KMS-11 (cell line): Measurements from ENCODE around the gene RAMP1.

Source experiments
- H2AFZ ChIP-seq: fragments of 200-600 bp; sonication (generic); 2 replicates; pipeline ENCODE4 v1.6.1; 2016; ENCODE audit warnings: antibody characterized with exemption, mixed run types, low read depth
- H3K27ac ChIP-seq: fragments of 200-600 bp; sonication (generic); 2 replicates; pipeline ENCODE4 v1.6.1; 2016; ENCODE audit warnings: mild to moderate bottlenecking, mixed run types
- H3K27me3 ChIP-seq: fragments of 200-600 bp; sonication (generic); 2 replicates; pipeline ENCODE4 v1.6.1; 2017; ENCODE audit warnings: mild to moderate bottlenecking, low read depth, mixed run types, moderate library complexity; ENCODE audit not compliant: insufficient read depth
- H3K36me3 ChIP-seq: fragments of 200-600 bp; sonication (generic); 2 replicates; pipeline ENCODE4 v1.6.1; 2017; ENCODE audit warnings: mild to moderate bottlenecking, mixed run types; ENCODE audit not compliant: insufficient read depth
- H3K4me1 ChIP-seq: fragments of 200-600 bp; sonication (generic); 2 replicates; pipeline ENCODE4 v1.6.1; 2016; ENCODE audit warnings: mild to moderate bottlenecking, low read depth, mixed run types; ENCODE audit not compliant: poor library complexity, severe bottlenecking
- H3K4me2 ChIP-seq: fragments of 200-600 bp; sonication (generic); 2 replicates; pipeline ENCODE4 v1.7.0; 2016; ENCODE audit warnings: mild to moderate bottlenecking, mixed run types
- H3K4me3 ChIP-seq: fragments of 200-600 bp; sonication (generic); IDR thresholded peaks from 2 replicates; pipeline ENCODE4 v1.6.1; 2017; ENCODE audit warnings: low read depth, low read length, mixed read lengths; ENCODE audit not compliant: insufficient read depth
- H3K79me2 ChIP-seq: fragments of 200-600 bp; sonication (generic); 2 replicates; pipeline ENCODE4 v1.6.1; 2016; ENCODE audit warnings: low read depth, mixed run types; ENCODE audit not compliant: insufficient read depth
- H3K9ac ChIP-seq: fragments of 200-600 bp; sonication (generic); 2 replicates; pipeline ENCODE4 v1.6.1; 2016; ENCODE audit warnings: mild to moderate bottlenecking, mixed run types
- H4K20me1 ChIP-seq: fragments of 200-600 bp; sonication (generic); 2 replicates; pipeline ENCODE4 v1.6.1; 2016; ENCODE audit warnings: mild to moderate bottlenecking, mixed run types; ENCODE audit not compliant: insufficient read depth
- CTCF ChIP-seq: fragments of 200-600 bp; sonication (generic); conservative IDR thresholded peaks from 2 replicates; pipeline ENCODE4 v1.6.1; 2017; ENCODE audit warnings: low read depth, mild to moderate bottlenecking, antibody characterized with exemption, low read length, moderate library complexity, mixed read lengths

Gene RAMP1

GRCh38 chr2:237859082-237859433 lies 365 bp upstream of the RAMP1 start:
- no peak overlapping the region for H3K9ac ChIP-seq
- H3K4me2 ChIP-seq, result no peak overlapping the region
- peaks cover 6% of the 10 kb centered on the region for H3K4me1 ChIP-seq
- H3K27me3 ChIP-seq, result no peaks in the 10 kb centered on the region
- H4K20me1 ChIP-seq, result no peaks in the 10 kb centered on the region
- no peak for TF ChIP-seq CTCF
- H3K27ac ChIP-seq, result no peak overlapping the region
- no peak overlapping the region for H3K4me3 ChIP-seq
- H3K79me2 ChIP-seq, result no peaks in the 10 kb centered on the region
- no peak overlapping the region for H2AFZ ChIP-seq
- no peaks in the 10 kb centered on the region for H3K36me3 ChIP-seq

- Histone ChIP-seq H2AFZ (no peak overlapping the region), H3K27me3 (no peaks in the 10 kb centered on the region), H3K4me1 (peaks cover 6% of the 10 kb centered on the region), H3K4me3 (no peak overlapping the region), H3K79me2 (no peaks in the 10 kb centered on the region), H3K27ac (no peak overlapping the region), H3K36me3 (no peaks in the 10 kb centered on the region), H3K4me2 (no peak overlapping the region), H4K20me1 (no peaks in the 10 kb centered on the region), H3K9ac (no peak overlapping the region)
- TF ChIP-seq CTCF, result no peak
Observed at GRCh38 chr2:237860273-237860935, 981 bp downstream of the RAMP1 start.

- Histone ChIP-seq H3K27me3 (no peaks in the 10 kb centered on the region), H3K79me2 (no peaks in the 10 kb centered on the region), H2AFZ (no peak overlapping the region), H4K20me1 (no peaks in the 10 kb centered on the region), H3K9ac (no peak overlapping the region), H3K27ac (no peak overlapping the region), H3K4me1 (peaks cover 6% of the 10 kb centered on the region), H3K36me3 (no peaks in the 10 kb centered on the region), H3K4me2 (no peak overlapping the region), H3K4me3 (no peak overlapping the region)
- TF ChIP-seq CTCF, result no peak
Observed at GRCh38 chr2:237861875-237862527, 2.6 kb downstream of the RAMP1 start.

- Histone ChIP-seq H3K36me3 (no peaks in the 10 kb centered on the region), H3K4me2 (no peak overlapping the region), H3K4me3 (no peak overlapping the region), H3K9ac (no peak overlapping the region), H3K4me1 (peaks cover 6% of the 10 kb centered on the region), H3K27ac (no peak overlapping the region), H4K20me1 (no peaks in the 10 kb centered on the region), H2AFZ (no peak overlapping the region), H3K79me2 (no peaks in the 10 kb centered on the region), H3K27me3 (no peaks in the 10 kb centered on the region)
- TF ChIP-seq CTCF, result no peak
Observed at GRCh38 chr2:237862528-237862895, 3.1 kb downstream of the RAMP1 start.
